ENCODE data around the gene AKAP6.
A peak's percentile ranks its signal among the peaks of the same experiment; 100 is the strongest.
"Not testable (repeated sequence)": the region's sequence is repeated elsewhere in the genome, so short reads cannot be mapped to it uniquely, and the experiment has no call there.

The AKAP6 gene

GRCh38 chr14:32545506-32546210, 216.6 kb downstream of the AKAP6 start:
- no peak for DNase-seq

GRCh38 chr14:32546246-32546645, 217.1 kb downstream of the AKAP6 start:
- no peak for DNase-seq

- no peak for DNase-seq
Observed at GRCh38 chr14:32552766-32553165, 223.7 kb downstream of the AKAP6 start.

- DNase-seq, result no peak
Observed at GRCh38 chr14:32559048-32559447, 229.9 kb downstream of the AKAP6 start.

- no peak for DNase-seq
Observed at GRCh38 chr14:32559590-32559989, 230.5 kb downstream of the AKAP6 start.

- peak in 1 of 2 experiments; percentile 0 for DNase-seq
Observed at GRCh38 chr14:32560209-32560857, 231.2 kb downstream of the AKAP6 start.

GRCh38 chr14:32561520-32561919, 232.4 kb downstream of the AKAP6 start:
- DNase-seq, result no peak

GRCh38 chr14:32564596-32564995, 235.5 kb downstream of the AKAP6 start:
- no peak for DNase-seq

- no peak for DNase-seq
Observed at GRCh38 chr14:32565256-32565655, 236.2 kb downstream of the AKAP6 start.

- no peak for DNase-seq
Observed at GRCh38 chr14:32567543-32568384, 238.7 kb downstream of the AKAP6 start.

GRCh38 chr14:32571551-32571950, 242.5 kb downstream of the AKAP6 start:
- no peak for DNase-seq

GRCh38 chr14:32571995-32572866, 243.1 kb downstream of the AKAP6 start:
- DNase-seq, result no peak

- DNase-seq, result no peak
Observed at GRCh38 chr14:32572867-32573150, 243.7 kb downstream of the AKAP6 start.

- DNase-seq, result no peak
Observed at GRCh38 chr14:32574269-32574668, 245.2 kb downstream of the AKAP6 start.

- DNase-seq, result peak in 1 of 2 experiments; percentile 3
Observed at GRCh38 chr14:32576088-32576795, 247.1 kb downstream of the AKAP6 start.

- DNase-seq, result no peak
Observed at GRCh38 chr14:32576977-32577376, 247.9 kb downstream of the AKAP6 start.

- DNase-seq, result no peak
Observed at GRCh38 chr14:32578181-32578580, 249.1 kb downstream of the AKAP6 start.

- DNase-seq, result not testable (repeated sequence)
Observed at GRCh38 chr14:32583427-32583826, 254.3 kb downstream of the AKAP6 start.

- DNase-seq, result no peak
Observed at GRCh38 chr14:32584079-32584478, 255.0 kb downstream of the AKAP6 start.

- DNase-seq, result no peak
Observed at GRCh38 chr14:32587461-32587860, 258.4 kb downstream of the AKAP6 start.

GRCh38 chr14:32588448-32589320, 259.6 kb downstream of the AKAP6 start:
- no peak for DNase-seq
